HL-60/S4 treated with phorbol 12-myristate 13-acetate at 8.2 ng/mL for 4 days and 3 days (cell line): ENCODE measurements around the gene DZIP3.
"Not testable (repeated sequence)": the region's sequence is repeated elsewhere in the genome, so short reads cannot be mapped to it uniquely, and the experiment has no call there.

Experiments
- in situ Hi-C: fragments of 300-500 bp; cut with MboI; formaldehyde crosslinking; loops from 2 replicates; pipeline ENCODE4 v1.15.0; 2022; ENCODE audit warnings: low sequenced_read_pairs

DZIP3 gene

DNA sequence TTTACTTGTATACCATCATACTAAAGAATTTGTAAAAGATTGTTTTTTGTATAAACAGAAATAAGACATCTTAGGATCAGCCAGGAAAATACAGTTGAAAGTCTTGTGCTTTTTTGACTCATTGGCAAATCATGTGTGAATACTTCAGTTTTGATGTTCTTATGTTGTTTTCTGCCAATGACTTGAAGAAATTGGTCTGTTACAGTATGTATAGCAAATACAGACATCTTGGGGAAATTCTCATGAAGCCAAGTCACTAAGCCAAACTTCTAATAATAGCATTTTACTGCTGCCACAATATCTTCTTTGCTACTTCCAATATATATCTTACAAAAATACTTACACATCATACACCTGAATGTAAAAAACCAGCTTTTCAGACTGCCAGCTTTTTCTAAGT is 83.2 kb downstream of the DZIP3 start:
- in situ Hi-C loops: no loop called here

DNA sequence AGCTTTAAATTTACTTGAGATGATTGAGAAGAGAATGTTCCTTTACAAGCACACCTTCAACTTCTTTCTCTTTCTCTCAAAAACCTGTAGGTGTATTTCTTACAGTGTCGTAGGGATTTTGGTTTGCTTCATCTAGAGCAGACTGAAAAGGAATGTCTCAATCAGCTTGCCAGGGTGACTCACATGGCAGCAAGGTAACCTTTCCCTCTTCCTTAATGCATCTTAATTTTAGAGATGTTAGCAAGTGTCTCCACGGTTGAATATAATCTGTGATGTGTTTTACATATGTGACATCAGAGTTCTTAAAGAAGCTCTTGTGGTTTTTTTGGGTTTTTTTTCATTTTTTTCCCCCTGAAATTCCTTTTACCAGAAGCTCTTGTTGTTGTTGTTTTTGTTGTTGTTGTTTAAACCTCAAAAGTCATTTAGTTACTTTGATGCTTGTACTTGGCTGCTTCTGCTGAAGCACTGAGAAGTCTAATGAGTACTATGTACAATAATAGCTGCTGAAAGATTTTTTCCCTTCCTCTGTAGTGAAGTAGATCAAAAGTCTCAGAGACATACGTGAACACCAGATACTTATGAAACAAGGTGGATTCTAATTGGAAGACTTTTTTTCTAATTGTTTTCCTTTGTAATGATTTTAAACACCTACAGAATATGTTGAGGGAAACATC is 84.6 kb downstream of the DZIP3 start:
- in situ Hi-C loops: no loop called here

DNA sequence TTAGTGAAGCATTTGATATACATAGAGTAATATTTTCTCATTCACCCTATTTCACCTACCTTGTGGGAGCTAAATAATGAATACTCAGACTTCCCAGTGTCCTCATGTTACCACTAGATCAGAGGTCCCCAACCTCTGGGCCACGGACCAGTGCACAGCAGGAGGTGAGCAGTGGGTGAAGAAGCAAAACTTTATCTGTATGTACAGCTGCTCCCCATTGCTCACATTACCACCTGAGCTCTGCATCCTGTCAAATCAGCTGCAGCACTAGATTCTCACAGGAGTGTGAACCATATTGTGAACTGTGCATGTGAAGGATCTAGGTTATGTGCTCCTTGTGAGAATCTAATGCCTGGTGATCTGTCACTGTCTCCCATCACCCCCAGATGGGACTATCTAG is 88.3 kb downstream of the DZIP3 start:
- in situ Hi-C loops: no loop called here

DNA sequence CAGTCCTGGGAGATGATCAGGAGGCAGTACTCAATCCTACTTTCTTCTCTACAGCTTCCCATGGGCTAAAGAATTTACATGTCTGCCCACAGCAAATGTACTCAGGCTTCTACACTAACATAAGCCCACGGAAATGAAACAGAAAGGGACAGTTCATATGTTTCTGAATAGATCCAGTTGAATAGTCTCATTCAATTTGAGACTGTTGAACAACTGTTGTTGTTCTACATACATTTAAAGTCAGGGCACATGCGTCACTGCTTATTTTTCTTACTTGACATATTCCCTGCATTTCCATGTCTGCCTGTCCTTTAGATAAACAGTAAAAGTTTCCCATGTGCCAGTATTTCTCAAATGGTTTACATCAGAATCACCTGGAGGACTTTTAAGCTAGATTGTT is 102.8 kb downstream of the DZIP3 start:
- in situ Hi-C loops: not testable (repeated sequence)

DNA sequence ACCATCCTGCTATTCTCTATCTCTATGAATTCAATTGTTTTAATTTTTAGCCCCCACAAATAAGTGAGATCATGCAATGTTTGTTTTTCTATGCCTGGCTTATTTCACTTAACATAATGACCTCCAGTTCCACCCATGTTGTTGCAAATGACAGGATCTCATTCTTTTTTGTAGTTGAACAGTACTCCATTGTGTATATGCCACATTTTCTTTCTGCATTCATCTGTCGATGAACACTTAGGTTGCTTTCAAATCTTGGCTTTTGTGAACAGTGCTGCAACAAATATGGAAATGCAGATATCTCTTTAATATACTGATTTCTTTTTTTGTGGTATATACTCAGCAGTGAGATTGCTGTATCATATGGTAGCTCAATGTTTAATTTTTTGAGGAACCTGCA is 108.9 kb downstream of the DZIP3 start:
- in situ Hi-C loops: no loop called here

DNA sequence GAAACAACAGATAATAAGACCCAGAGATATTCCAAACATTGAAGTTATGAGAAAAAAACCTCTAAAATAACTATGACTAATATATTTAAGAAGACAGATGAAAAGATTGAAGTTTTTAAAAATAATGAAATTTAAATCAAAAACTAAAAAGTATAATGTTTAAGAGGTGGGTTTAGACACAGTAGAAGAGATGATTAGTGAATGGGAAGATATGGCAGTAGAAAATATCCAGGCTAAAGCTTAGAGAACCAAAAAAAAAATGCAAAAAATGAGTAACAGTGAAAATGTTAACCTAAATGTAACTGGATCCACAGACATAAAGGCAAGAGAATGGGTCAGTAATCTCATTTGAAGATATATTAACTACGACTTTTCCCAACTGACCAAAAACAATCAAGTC is 115.5 kb downstream of the DZIP3 start:
- in situ Hi-C loops: no loop called here

DNA sequence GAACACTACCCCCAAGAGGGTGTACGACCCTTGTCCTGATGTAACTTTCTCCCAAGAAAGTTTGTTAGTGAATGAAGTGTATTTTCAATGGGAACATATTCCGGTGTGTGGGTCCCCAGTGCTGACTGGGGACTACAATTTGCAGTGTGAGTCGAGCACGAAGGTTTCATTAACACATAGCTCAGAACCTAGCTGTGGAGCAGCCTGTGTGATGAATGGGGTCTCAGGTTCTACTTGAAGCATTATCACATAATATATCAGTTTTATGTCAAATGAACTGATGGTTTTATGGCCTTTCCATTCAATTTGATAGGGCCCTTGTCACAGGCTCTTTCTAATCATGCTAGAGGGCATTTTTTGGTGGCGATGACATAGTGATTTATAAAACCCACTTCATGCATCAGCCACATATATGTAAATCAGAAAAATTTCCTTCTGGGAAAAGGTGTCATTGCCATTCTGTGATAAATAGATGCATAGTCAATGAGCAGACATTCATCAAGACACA is 123.5 kb downstream of the DZIP3 start:
- in situ Hi-C loops: no loop called here

DNA sequence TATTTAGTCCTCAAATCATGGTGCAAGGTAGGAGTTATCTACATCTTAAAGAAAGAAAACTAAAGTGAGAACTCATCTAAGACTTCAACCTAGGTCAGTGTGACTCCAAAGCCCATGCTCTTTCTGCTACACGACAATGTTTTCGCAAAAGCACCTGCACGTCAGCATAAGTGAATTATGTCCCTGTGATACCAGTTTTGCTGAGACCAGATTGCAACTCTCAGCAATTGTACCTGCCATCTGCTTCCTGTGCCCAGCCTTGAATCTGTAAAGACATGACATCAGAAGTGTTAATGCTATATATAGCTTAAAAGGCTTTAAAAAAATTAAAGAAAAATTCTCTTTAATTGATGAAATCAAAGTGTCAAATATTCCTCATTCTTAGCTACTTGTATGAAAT is 124.3 kb downstream of the DZIP3 start:
- in situ Hi-C loops: no loop called here

DNA sequence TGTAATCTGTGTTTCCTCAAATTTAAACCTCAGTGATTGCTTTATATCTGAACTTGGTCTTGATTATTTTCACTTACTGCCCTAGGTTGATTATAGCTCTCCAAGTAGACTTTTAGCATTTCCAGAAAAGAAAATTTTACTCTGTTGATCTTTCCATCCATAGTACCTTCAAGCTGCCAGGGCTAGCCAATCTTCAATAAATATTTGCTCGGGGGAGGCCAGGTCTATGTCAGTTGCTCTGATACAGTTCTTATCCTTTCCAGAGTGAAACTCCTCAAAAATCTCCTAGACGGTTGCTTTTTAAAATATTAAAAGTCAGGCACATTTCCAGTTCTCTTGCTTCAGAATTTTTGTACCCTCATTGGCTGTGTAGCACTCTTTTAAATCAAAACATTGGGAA is 128.9 kb downstream of the DZIP3 start:
- in situ Hi-C loops: no loop called here

DNA sequence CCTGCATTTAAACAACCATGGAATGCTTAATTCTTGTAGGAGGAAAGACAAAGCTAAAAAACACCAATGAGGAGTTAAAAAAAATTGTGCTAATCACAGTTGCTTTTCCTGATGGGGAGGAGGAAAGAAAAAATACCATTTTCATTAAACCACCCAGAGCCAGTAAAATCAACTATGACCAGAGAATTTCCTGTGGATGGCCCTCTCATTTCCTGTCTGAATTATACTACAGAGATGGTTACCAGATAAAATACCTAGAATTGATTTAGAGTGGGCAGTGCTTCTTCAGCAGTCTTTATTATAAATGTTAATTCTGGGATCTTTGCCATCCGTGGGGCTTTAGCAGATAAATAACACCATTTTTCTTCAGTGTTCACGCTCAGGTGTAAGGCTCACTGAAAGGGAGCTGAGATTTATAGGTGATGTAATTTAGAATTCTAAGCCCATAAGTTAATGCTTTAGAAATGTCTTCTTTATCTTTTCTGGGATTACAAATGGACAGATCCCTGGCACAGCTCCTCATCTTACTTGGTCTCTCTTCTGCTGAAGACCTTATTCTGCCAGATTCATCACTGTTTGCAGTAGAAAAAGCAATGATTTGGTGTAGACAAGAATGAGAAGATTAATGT is 129.8 kb downstream of the DZIP3 start:
- in situ Hi-C loops: no loop called here

DNA sequence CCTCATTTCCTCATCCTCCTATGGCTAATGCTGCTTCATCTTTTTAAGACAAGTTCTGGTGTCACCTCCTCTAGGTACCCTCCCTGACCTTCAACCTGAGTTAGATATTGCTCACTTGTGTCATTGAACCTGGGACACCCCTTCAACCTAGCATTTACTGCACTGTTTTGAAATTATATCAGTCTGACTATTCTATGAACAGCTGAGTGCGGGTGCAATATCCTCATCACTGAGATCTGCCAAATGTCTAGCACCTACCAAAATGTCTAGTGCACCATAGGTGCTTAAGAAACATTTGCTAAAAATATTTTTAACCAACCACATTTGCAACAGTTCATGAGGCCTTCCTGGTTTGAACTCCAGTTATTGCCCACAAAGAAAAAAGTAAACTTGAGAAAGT is 133.2 kb downstream of the DZIP3 start:
- in situ Hi-C loops: no loop called here

DNA sequence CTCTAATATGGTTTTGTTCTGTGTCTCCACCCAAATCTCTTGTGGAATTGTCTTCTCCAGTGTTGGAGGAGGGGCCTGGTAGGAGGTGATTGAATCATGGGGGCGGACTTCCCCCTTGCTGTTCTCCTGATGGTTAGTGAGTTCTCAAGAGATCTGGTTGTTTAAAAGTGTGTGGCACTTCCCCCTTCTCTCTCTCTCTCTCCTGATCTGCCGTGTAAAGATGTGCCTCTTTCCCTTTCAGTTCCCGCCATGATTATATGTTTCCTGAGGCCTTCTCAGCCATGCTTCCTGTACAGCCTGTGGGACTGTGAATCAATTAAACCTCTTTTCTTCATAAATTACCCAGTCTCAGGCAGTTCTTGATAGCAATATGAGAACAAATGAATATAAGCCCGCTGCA is 134.6 kb downstream of the DZIP3 start:
- in situ Hi-C loops: no loop called here

DNA sequence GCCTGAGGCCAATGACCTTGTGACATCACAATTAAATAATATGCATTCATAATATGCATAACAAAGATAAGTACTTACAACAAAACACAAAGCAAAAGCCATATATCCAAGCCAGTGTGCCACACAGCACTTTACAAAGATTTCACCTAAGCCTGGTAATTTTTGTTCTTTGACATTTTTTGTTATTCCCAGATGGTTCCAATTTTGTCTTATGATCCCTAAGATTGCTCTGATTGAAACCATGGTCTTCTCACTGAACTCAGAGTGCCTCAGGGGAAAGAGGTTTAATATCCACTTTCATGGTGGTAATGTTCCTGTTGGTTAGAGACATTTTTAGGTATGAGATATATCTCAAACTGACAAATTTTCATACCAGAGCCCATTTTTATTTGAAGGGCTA is 138.6 kb downstream of the DZIP3 start:
- in situ Hi-C loops: no loop called here

DNA sequence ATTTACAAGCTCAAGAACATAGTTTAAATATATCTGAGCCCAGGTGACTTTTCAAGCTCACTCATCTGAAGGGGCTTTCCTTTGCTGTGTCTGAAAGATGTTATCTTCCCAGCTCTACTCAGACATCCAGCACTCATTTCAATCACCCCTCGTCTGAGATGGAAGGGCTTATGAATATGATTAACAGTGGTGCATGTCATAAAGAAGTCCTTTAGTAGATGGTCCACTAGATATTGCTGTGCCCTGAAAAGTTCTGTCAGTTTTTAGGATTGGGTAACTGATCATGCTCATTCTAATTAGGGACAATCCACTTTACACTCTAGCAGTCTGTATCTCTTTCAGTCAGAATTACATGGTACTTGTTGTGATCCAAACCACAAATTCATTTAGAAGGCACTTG is 139.4 kb downstream of the DZIP3 start:
- in situ Hi-C loops: no loop called here

DNA sequence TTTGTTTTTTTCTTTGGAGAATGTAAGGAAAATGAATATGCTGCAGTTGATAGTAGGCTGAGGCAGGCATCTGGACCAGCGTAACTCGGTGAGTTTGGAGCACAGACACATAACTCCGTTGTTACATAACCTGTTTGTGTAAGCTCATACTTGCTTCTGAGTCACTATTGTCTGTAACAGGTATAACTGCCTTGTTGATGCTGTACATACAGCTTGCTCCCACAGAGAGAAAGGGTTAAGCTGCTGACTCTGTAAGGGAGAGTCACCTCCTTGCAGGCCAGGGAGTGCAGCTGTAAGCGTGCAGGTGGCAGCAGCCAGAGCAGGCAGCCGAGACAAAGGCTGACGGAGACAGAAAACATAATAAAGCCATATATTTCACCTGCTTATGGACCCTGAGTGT is 147.3 kb downstream of the DZIP3 start:
- in situ Hi-C loops: no loop called here

DNA sequence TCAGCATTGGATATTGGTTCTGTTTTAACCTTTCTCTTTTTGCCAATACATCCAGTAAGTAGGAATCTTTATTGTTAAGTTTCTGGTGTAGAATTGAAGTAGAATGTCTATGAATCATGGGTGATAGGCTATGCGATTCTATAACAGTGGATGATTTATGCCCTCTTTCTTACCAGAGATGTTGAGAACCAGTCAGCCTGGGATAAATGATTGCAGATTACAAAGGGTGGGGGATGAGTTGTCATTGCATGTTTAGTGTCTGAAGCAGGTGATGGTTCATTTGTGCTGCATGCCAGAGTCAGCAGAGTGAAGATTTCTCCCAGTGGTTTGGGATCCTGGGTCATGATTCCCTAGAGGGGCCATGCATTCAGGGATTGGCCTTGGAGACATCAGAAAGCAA is 153.4 kb downstream of the DZIP3 start:
- in situ Hi-C loops: no loop called here
